IMR-90 (cell line): ENCODE measurements around the gene TANGO2. TPM values are rescaled to one million over a fixed set of nuclear protein-coding genes. Genes with fewer than 3 reads are reported as not detected.
A peak's percentile ranks its signal among the peaks of the same experiment; 100 is the strongest.

ENCODE experiments used
- ATAC-seq: fragments of 200-7000 bp; cut with Tn5 transposase; 2 replicates; pipeline ENCODE4 v1.9.1; 2020; ENCODE audit warnings: low read depth, mild to moderate bottlenecking, moderate library complexity
- BruUV-seq: library from RNA; stranded (reverse); fragments of 400-500 nt; replicated peaks from 2 replicates; lab custom pipeline; 2021; lab: Mats Ljungman, UMichigan
- CTCF ChIA-PET: fragments of 300-600 bp; formaldehyde crosslinking; extraction: SDS; loops from one replicate; lab custom pipeline; 2021; ENCODE audit warnings: antibody characterized with exemption; lab: Yijun Ruan, JAX
- POLR2A ChIA-PET: fragments of 300-600 bp; sonication (Branson Sonifier 250); formaldehyde crosslinking; loops from one replicate; lab custom pipeline; 2022; ENCODE audit warnings: antibody characterized with exemption; ENCODE audit not compliant: unreplicated experiment; lab: Charles Lee
- DNase-seq: peaks from one replicate; pipeline ENCODE4 v3.0.0; 2013
- H2AFZ ChIP-seq: replicated peaks from 2 replicates; pipeline ENCODE3; 2013; ENCODE audit warnings: low read length, mild to moderate bottlenecking; ENCODE audit not compliant: poor library complexity
- H2AK5ac ChIP-seq: 2 replicates; pipeline ENCODE4 v1.6.1; 2013; ENCODE audit warnings: low read depth, low read length, inconsistent platforms
- H2AK9ac ChIP-seq: replicated peaks from 2 replicates; pipeline ENCODE3; 2013; ENCODE audit warnings: mild to moderate bottlenecking, low read depth, low read length, moderate library complexity; ENCODE audit not compliant: poor library complexity
- H2BK120ac ChIP-seq: 2 replicates; pipeline ENCODE4 v1.6.1; 2013; ENCODE audit warnings: low read depth, low read length, inconsistent platforms
- H2BK15ac ChIP-seq: 3 replicates; pipeline ENCODE4 v1.6.1; 2013; ENCODE audit warnings: low read depth, low read length, inconsistent platforms
- H2BK20ac ChIP-seq: 2 replicates; pipeline ENCODE4 v1.6.1; 2013; ENCODE audit warnings: low read depth, mild to moderate bottlenecking, inconsistent platforms, low read length, moderate library complexity
- H2BK5ac ChIP-seq: 2 replicates; pipeline ENCODE4 v1.6.1; 2013; ENCODE audit warnings: mild to moderate bottlenecking, low read depth, low read length, inconsistent platforms; ENCODE audit not compliant: poor library complexity, severe bottlenecking
- H3K14ac ChIP-seq: replicated peaks from 2 replicates; pipeline ENCODE4 v1.6.1; 2013; ENCODE audit warnings: low read depth, low read length, inconsistent platforms
- H3K18ac ChIP-seq: 2 replicates; pipeline ENCODE4 v1.6.1; 2013; ENCODE audit warnings: low read depth, low read length, control low read depth
- H3K23ac ChIP-seq: 2 replicates; pipeline ENCODE4 v1.6.1; 2013; ENCODE audit warnings: low read depth, low read length, inconsistent platforms
- H3K27ac ChIP-seq: 2 replicates; pipeline ENCODE4 v1.5.1; 2013; ENCODE audit warnings: mild to moderate bottlenecking, control low read depth, low read length; ENCODE audit not compliant: insufficient read depth
- H3K27me3 ChIP-seq: 2 replicates; pipeline ENCODE4 v1.6.1; 2013; ENCODE audit warnings: low read length; ENCODE audit not compliant: control insufficient read depth, insufficient read depth
- H3K36me3 ChIP-seq: 2 replicates; pipeline ENCODE4 v1.6.1; 2013; ENCODE audit warnings: low read length, mixed read lengths; ENCODE audit not compliant: control insufficient read depth, insufficient read depth
- H3K4ac ChIP-seq: 2 replicates; pipeline ENCODE4 v1.6.1; 2013; ENCODE audit warnings: low read depth, low read length, inconsistent platforms
- H3K4me1 ChIP-seq: 2 replicates; pipeline ENCODE4 v1.6.1; 2013; ENCODE audit warnings: low read length, mixed read lengths; ENCODE audit not compliant: control insufficient read depth, insufficient read depth
- H3K4me2 ChIP-seq: 2 replicates; pipeline ENCODE4 v1.6.1; 2013; ENCODE audit warnings: low read depth, mild to moderate bottlenecking, control low read depth, low read length, moderate library complexity
- H3K4me3 ChIP-seq: 2 replicates; pipeline ENCODE4 v1.5.1; 2013; ENCODE audit warnings: low read depth, mild to moderate bottlenecking, control low read depth, low read length, moderate library complexity; ENCODE audit not compliant: insufficient read depth
- H3K56ac ChIP-seq: 2 replicates; pipeline ENCODE4 v1.6.1; 2013; ENCODE audit warnings: low read length, inconsistent platforms; ENCODE audit not compliant: insufficient read depth; ENCODE audit errors: extremely low read depth
- H3K79me1 ChIP-seq, 2 experiments: 2 replicates each; pipeline ENCODE4 v1.6.1; 2013; ENCODE audit warnings: low read length in 2 of 2, inconsistent platforms in 1 of 2, low read depth in 1 of 2
- H3K9ac ChIP-seq: 2 replicates; pipeline ENCODE4 v1.6.1; 2013; ENCODE audit warnings: low read depth, low read length, control low read depth
- H3K9me1 ChIP-seq: 2 replicates; pipeline ENCODE4 v1.6.1; 2013; ENCODE audit warnings: low read length, inconsistent platforms; ENCODE audit not compliant: insufficient read depth
- H3K9me3 ChIP-seq: 2 replicates; pipeline ENCODE4 v1.6.1; 2013; ENCODE audit warnings: low read length; ENCODE audit not compliant: control insufficient read depth, insufficient read depth
- H4K20me1 ChIP-seq: 2 replicates; pipeline ENCODE4 v1.6.1; 2013; ENCODE audit warnings: low read length, inconsistent platforms; ENCODE audit not compliant: insufficient read depth
- H4K5ac ChIP-seq: 2 replicates; pipeline ENCODE4 v1.6.1; 2013; ENCODE audit warnings: mild to moderate bottlenecking, low read depth, low read length, control low read depth
- H4K8ac ChIP-seq, 2 experiments: 2 replicates each; pipeline ENCODE4 v1.6.1; 2013; ENCODE audit warnings: low read depth in 2 of 2, low read length in 2 of 2, control low read depth in 1 of 2, inconsistent platforms in 1 of 2
- H4K91ac ChIP-seq: 2 replicates; pipeline ENCODE4 v1.6.1; 2013; ENCODE audit warnings: low read depth, low read length, inconsistent platforms; ENCODE audit not compliant: insufficient read depth
- FOS ChIP-seq: fragments of 150-350 bp; IDR thresholded peaks from 2 replicates; pipeline ENCODE4 v1.6.1; 2016; ENCODE audit warnings: low read depth, low read length
- MAZ ChIP-seq: IDR thresholded peaks from 2 replicates; pipeline ENCODE4 v1.6.1; 2012; ENCODE audit warnings: low read depth, mild to moderate bottlenecking, low read length, improper control_type of control experiment, moderate library complexity, borderline replicate concordance
- NFE2L2 ChIP-seq: fragments of 150-350 bp; IDR thresholded peaks from 2 replicates; pipeline ENCODE4 v1.6.1; 2016; ENCODE audit warnings: low read depth, mild to moderate bottlenecking, low read length
- RAD21 ChIP-seq: IDR thresholded peaks from 2 replicates; pipeline ENCODE4 v1.6.1; 2012; ENCODE audit warnings: low read length, improper control_type of control experiment
- USF2 ChIP-seq: fragments of 150-350 bp; IDR thresholded peaks from 2 replicates; pipeline ENCODE4 v1.6.1; 2017; ENCODE audit warnings: mild to moderate bottlenecking, antibody characterized with exemption, low read length, low read depth
- WGBS, 2 experiments: methylation state at CpG; one replicate each; pipeline versions ENCODE4 v1.1.5 to v1.1.7; 2013; ENCODE audit warnings: missing lambda C conversion rate in 2 of 2; ENCODE audit not compliant: insufficient read length in 1 of 2; ENCODE audit errors: extremely low coverage in 2 of 2; 5-methylcytosine and 5-hydroxymethylcytosine counted together
- dilution Hi-C: fragments of 300-500 bp; cut with HindIII; formaldehyde crosslinking; loops from one replicate; pipeline ENCODE4 v1.14.3; 2018; ENCODE audit warnings: low sequenced_read_pairs; ENCODE audit not compliant: unreplicated experiment
- in situ Hi-C: fragments of 300-500 bp; cut with MboI; formaldehyde crosslinking; loops from 3 replicates; pipeline ENCODE4 v1.14.3; 2019; ENCODE audit warnings: low sequenced_read_pairs, inconsistent platforms, mixed read lengths
- intact Hi-C: fragments of 100-400 bp; cut with micrococcal nuclease; formaldehyde crosslinking; loops from 2 replicates; pipeline ENCODE4 v1.10.0; 2022
- polyA plus RNA-seq, 3 experiments: library from polyadenylated mRNA; depleted of rRNA; stranded (reverse); fragments of >200 nt; gene quantifications; 2 replicates each; pipeline ENCODE4 v1.2.3, GENCODE V29; 2012; ENCODE audit warnings: low replicate concordance in 1 of 3
- total RNA-seq: library from RNA; depleted of rRNA; stranded (reverse); fragments of >200 nt; gene quantifications from 2 replicates; pipeline ENCODE4 v1.2.3, GENCODE V29; 2012

The TANGO2 gene
- total and polyA plus RNA-seq, 2 of the 4 experiments (the other 2 are of a cell fraction) = 45.1 to 75.1 TPM

DNA sequence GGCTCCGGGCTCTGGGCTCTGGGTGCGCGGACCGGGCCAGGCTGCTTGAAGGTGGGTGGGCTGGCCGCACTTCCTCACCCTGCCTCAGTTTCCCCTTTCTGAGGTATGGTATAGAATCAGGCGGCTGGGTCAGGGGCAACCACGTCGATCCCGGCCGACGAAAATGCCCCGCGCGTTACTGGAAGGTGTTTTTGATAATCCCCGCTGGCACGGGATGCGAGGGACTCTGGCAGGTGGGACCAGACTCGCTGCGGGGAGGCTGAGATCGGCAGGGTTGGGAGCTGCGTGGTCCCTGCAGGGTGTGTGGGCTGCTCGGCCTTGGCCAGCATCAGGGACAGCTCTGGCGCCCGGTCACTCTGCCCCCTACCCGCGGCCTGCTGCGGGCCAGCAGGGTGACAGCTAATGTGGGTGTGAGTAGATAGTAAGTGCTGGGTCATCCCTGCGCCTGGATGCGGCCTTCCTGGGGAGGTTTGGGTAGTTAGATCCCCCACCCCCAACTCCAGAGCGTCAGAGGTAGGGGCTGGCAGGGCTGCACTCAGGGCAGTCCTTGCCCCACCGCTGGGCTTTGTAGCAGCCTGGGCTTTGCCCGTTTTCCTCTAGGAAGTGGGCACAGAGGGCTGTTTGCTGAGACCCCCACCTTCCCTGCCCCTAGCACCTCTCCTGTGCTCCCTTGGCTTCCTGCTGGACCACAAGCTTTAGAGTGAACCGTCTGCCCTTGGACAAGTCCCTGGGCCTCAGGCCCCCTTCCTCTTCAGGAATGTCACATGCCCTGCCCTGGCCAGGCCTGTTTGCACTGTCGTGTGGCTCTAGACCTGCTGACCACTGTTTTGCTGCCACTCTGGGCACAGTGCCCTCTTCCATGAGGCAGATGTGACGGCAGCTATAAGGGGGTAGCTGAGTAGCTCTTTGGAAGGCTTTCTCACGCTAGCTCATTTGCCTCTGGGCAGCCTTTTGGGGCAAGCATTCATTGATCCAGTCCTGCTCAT is 579 bp downstream of the TANGO2 start:
- Histone ChIP-seq H2AK9ac (peak overlapping the region; percentile 97), H3K27ac (peak overlapping the region; percentile 70), H3K4me3 (peak overlapping the region; percentile 64), H2BK120ac (0 out of 2 replicates have a peak overlapping the region, but pooled peaks have one; percentile 10), H3K4me2 (peak overlapping the region; percentile 87), H2AK5ac (peak overlapping the region; percentile 94), H3K14ac (peak overlapping the region; percentile 92), H3K4ac (peak overlapping the region; percentile 93), H4K20me1 (peaks cover 43% of the 10 kb centered on the region), H3K79me1 (peaks cover 12 to 58% of the 10 kb centered on the region in 2 experiments), H2BK20ac (no peak overlapping the region), H3K9ac (peak overlapping the region; percentile 86), H2AFZ (peak overlapping the region; percentile 98), H3K27me3 (peaks cover 11% of the 10 kb centered on the region; the same call in 1 of the 2 replicates), H4K91ac (peak overlapping the region; percentile 70), H3K18ac (no peak overlapping the region), H3K23ac (peak overlapping the region; percentile 97), H2BK15ac (no peak overlapping the region), H4K5ac (peak overlapping the region; percentile 3; the same call in 1 of the 2 replicates), H3K36me3 (peaks cover 4% of the 10 kb centered on the region; the same call in 1 of the 2 replicates), H3K56ac (no peak overlapping the region; the same call in 1 of the 2 replicates), H2BK5ac (peak overlapping the region; percentile 51), H3K9me3 (no peaks in the 10 kb centered on the region), H3K4me1 (peaks cover 14% of the 10 kb centered on the region), H3K9me1 (peaks cover 38% of the 10 kb centered on the region), H4K8ac (peak overlapping the region; percentile 46 to 66; a peak in 2 of 4 replicates)
- in situ Hi-C loops = no loop called here
- intact Hi-C loops = no loop called here
- DNase-seq = peak; percentile 54
- BruUV-seq = no TSS peak
- TF ChIP-seq NFE2L2 = peak; percentile 30; the same call in 1 of the 2 replicates
- TF ChIP-seq USF2 = peak; percentile 43
- TF ChIP-seq FOS = no peak
- TF ChIP-seq RAD21 = no peak
- TF ChIP-seq MAZ = no peak
- dilution Hi-C loops = no loop called here
- CTCF ChIA-PET = interaction anchor here (0.6 to 1.0 kb wide), 3 partner anchors 8 to 777 kb away, joined by 3 read pairs; no protein-coding TSS in a partner anchor
- POLR2A ChIA-PET = interaction anchor here (0.6 kb wide), 2 partner anchors 96 to 741 kb away, joined by 3 to 5 read pairs; partner anchors contain the start of gene TRMT2A
- ATAC-seq = peak; percentile 35
- 12% methylated on average over 7 of the region's 36 CpGs; no CpG with 5 or more reads in 1 of the 2 experiments for WGBS, 2 experiments
